OCI-LY1 (cell line): ENCODE measurements around the gene KDM7A.

ENCODE experiments used
- H2AFZ ChIP-seq: fragments of 200-600 bp; sonication (generic), shearing (Covaris generic); 2 replicates; pipeline ENCODE4 v1.6.0; 2014; ENCODE audit warnings: antibody characterized with exemption, mild to moderate bottlenecking, low read length
- H3F3A ChIP-seq: fragments of 200-600 bp; sonication (generic), shearing (Covaris generic); 2 replicates; pipeline ENCODE4 v1.6.0; 2014; ENCODE audit warnings: mild to moderate bottlenecking, antibody characterized with exemption, low read length, moderate library complexity; ENCODE audit not compliant: insufficient read depth
- H3K27ac ChIP-seq: fragments of 200-600 bp; sonication (generic); 2 replicates; pipeline ENCODE4 v1.5.1; 2014; ENCODE audit warnings: low read length, mixed run types, mild to moderate bottlenecking, low read depth; ENCODE audit not compliant: poor library complexity, severe bottlenecking
- H3K27me3 ChIP-seq: fragments of 200-600 bp; sonication (generic); 2 replicates; pipeline ENCODE4 v1.6.0; 2014; ENCODE audit warnings: antibody characterized with exemption, mild to moderate bottlenecking, low read length, moderate library complexity; ENCODE audit not compliant: insufficient read depth
- H3K36me3 ChIP-seq: fragments of 200-600 bp; sonication (generic); 2 replicates; pipeline ENCODE4 v1.6.1; 2014; ENCODE audit warnings: mild to moderate bottlenecking, antibody characterized with exemption, low read length, moderate library complexity, mixed read lengths; ENCODE audit not compliant: insufficient read depth
- H3K4me1 ChIP-seq: fragments of 200-600 bp; sonication (generic); 2 replicates; pipeline ENCODE4 v1.5.1; 2014; ENCODE audit warnings: mild to moderate bottlenecking, low read length, moderate library complexity; ENCODE audit not compliant: insufficient read depth, severe bottlenecking
- H3K4me2 ChIP-seq: fragments of 200-600 bp; sonication (generic), shearing (Covaris generic); 2 replicates; pipeline ENCODE4 v1.6.1; 2014; ENCODE audit warnings: low read length
- H3K4me3 ChIP-seq: fragments of 200-600 bp; sonication (generic); 2 replicates; pipeline ENCODE4 v1.5.1; 2014; ENCODE audit warnings: low read length, low read depth, mild to moderate bottlenecking, mixed read lengths; ENCODE audit not compliant: poor library complexity, severe bottlenecking
- H3K79me2 ChIP-seq: fragments of 200-600 bp; shearing (Covaris generic); 2 replicates; pipeline ENCODE4 v1.6.1; 2016; ENCODE audit warnings: mixed run types, low read length, mixed read lengths; ENCODE audit not compliant: insufficient read depth
- H3K9ac ChIP-seq: fragments of 200-600 bp; sonication (generic), shearing (Covaris generic); 2 replicates; pipeline ENCODE4 v1.6.1; 2014; ENCODE audit warnings: mild to moderate bottlenecking, low read length, mixed read lengths
- H3K9me2 ChIP-seq: fragments of 200-600 bp; sonication (generic), shearing (Covaris generic); 2 replicates; pipeline ENCODE4 v1.6.1; 2014; ENCODE audit warnings: low read depth, mild to moderate bottlenecking, low read length, mixed read lengths
- H3K9me3 ChIP-seq: fragments of 200-600 bp; shearing (Covaris generic); 2 replicates; pipeline ENCODE4 v1.6.1; 2014; ENCODE audit warnings: low read length, mixed read lengths
- H4K20me1 ChIP-seq: fragments of 200-600 bp; sonication (generic), shearing (Covaris generic); 2 replicates; pipeline ENCODE4 v1.6.0; 2016; ENCODE audit warnings: mild to moderate bottlenecking, low read length; ENCODE audit not compliant: insufficient read depth
- EZH2 ChIP-seq: fragments of 200-600 bp; sonication (generic), shearing (Covaris generic); IDR thresholded peaks from 2 replicates; pipeline ENCODE4 v1.8.0; 2017; ENCODE audit warnings: borderline replicate concordance, mixed run types, mild to moderate bottlenecking, antibody characterized with exemption, low read length, moderate library complexity, mixed read lengths
- TF ChIP-seq, protein P1 (sequence below): fragments of 200-600 bp; sonication (generic), shearing (Covaris generic); IDR thresholded peaks from 2 replicates; pipeline ENCODE4 v1.5.1; 2017; ENCODE audit warnings: mild to moderate bottlenecking, antibody characterized with exemption, low read length, moderate library complexity, mixed read lengths

The KDM7A gene

DNA sequence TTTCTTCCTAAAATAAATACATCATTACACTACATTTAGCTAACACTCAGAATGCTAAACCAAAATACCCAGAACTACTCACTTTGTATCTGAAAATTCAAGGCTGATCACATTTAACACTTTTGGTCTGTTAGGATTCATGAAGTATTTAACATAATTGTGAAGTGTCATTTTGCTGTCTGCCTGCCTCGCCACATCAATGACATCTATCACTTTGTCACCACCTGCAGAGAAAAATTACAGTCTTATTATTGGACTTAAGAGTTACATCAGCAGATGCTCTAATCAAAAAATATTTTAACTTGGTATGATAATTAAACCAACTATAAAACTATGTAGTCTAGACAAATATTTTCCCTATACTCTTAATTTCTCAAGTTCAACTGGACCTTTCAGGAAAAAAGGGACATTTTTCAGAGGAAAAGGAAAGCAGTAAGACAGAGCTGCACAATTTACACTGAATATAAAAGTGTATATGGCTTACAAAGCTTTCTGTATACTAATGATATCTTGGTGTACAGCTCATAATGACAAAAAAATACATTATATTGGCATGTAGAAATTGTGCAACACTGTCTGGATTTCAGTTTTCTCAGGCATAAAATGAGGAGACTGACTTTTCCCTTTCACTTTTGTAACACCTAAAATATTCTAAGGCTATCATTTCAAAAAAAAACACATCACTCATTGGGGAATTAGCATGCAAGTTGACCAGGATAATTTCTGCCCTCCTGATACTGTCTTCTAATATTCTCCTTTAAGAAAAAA, 49.2 kb downstream of the KDM7A start:
- Histone ChIP-seq H3K36me3 (no peaks in the 10 kb centered on the region), H3K4me2 (no peak overlapping the region), H3K9ac (no peak overlapping the region), H4K20me1 (no peaks in the 10 kb centered on the region), H3F3A (no peaks in the 10 kb centered on the region), H3K9me2 (no peaks in the 10 kb centered on the region), H3K27me3 (no peaks in the 10 kb centered on the region), H3K9me3 (no peaks in the 10 kb centered on the region), H3K4me1 (no peaks in the 10 kb centered on the region), H2AFZ (no peak overlapping the region), H3K27ac (no peak overlapping the region), H3K79me2 (no peaks in the 10 kb centered on the region), H3K4me3 (no peak overlapping the region)
- TF ChIP-seq, protein P1, sequence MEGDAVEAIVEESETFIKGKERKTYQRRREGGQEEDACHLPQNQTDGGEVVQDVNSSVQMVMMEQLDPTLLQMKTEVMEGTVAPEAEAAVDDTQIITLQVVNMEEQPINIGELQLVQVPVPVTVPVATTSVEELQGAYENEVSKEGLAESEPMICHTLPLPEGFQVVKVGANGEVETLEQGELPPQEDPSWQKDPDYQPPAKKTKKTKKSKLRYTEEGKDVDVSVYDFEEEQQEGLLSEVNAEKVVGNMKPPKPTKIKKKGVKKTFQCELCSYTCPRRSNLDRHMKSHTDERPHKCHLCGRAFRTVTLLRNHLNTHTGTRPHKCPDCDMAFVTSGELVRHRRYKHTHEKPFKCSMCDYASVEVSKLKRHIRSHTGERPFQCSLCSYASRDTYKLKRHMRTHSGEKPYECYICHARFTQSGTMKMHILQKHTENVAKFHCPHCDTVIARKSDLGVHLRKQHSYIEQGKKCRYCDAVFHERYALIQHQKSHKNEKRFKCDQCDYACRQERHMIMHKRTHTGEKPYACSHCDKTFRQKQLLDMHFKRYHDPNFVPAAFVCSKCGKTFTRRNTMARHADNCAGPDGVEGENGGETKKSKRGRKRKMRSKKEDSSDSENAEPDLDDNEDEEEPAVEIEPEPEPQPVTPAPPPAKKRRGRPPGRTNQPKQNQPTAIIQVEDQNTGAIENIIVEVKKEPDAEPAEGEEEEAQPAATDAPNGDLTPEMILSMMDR: no peak
- no peak for TF ChIP-seq EZH2

DNA sequence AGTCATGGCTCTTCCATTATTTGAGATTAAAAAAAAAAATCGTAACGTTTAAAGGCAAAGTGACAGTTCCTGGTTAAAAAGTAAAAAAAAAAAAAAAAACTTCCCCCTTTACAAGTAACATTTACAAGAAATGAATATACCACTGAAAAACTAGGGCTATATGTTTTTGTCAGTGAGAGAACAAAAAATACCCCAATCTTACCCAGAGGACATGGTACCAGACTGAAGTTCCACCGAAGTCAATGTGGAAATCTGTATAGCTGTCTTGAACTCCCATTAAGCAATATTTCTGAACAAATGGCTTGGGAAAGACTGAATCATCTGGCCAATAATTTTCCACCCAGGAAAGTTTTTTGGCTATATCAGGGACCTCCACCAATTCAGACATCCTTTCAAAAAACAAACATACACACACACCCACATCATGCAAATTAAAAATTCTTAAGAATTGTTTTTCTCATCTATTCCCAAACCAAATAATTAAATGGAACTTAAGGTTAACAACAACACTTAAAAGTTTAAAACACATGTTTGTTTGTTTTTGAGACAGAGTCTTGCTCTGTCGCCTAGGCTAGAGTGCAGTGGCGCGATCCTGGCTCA, 50.2 kb downstream of the KDM7A start:
- H3K36me3 ChIP-seq: no peaks in the 10 kb centered on the region
- no peaks in the 10 kb centered on the region for H3F3A ChIP-seq
- no peaks in the 10 kb centered on the region for H4K20me1 ChIP-seq
- H3K79me2 ChIP-seq: no peaks in the 10 kb centered on the region
- TF ChIP-seq EZH2: no peak
- TF ChIP-seq, protein P1: no peak
- H3K9me3 ChIP-seq: no peaks in the 10 kb centered on the region
- no peaks in the 10 kb centered on the region for H3K27me3 ChIP-seq
- H3K9ac ChIP-seq: no peak overlapping the region
- H2AFZ ChIP-seq: no peak overlapping the region
- H3K4me3 ChIP-seq: no peak overlapping the region
- no peak overlapping the region for H3K27ac ChIP-seq
- H3K9me2 ChIP-seq: no peaks in the 10 kb centered on the region
- H3K4me2 ChIP-seq: no peak overlapping the region
- H3K4me1 ChIP-seq: no peaks in the 10 kb centered on the region

DNA sequence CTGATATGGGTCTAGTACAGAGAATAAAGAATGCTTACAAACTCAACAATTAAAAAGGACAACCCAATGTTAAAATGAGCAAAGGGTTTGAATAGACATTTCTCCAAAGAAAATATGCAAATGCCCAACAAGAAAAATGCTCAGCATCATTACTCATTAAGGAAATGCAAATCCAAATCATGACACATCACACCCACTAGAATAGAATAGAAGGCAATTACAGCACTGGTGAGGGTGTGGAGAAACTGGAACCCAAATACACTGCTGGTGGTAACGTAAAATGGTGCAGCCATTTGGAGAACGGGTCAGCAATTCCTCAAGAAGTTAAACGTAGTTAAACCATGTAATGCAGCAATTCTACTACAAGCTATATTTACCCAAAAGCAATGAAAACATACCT, 53.8 kb downstream of the KDM7A start:
- no peaks in the 10 kb centered on the region for H3K27me3 ChIP-seq
- no peak overlapping the region for H3K4me3 ChIP-seq
- no peaks in the 10 kb centered on the region for H3K9me2 ChIP-seq
- no peak overlapping the region for H3K4me2 ChIP-seq
- no peak overlapping the region for H3K27ac ChIP-seq
- no peaks in the 10 kb centered on the region for H3F3A ChIP-seq
- no peaks in the 10 kb centered on the region for H4K20me1 ChIP-seq
- H3K9me3 ChIP-seq: no peaks in the 10 kb centered on the region
- no peak overlapping the region for H3K9ac ChIP-seq
- no peaks in the 10 kb centered on the region for H3K79me2 ChIP-seq
- TF ChIP-seq EZH2: no peak
- TF ChIP-seq, protein P1: no peak
- no peaks in the 10 kb centered on the region; the same call in 1 of the 2 replicates for H3K36me3 ChIP-seq
- no peaks in the 10 kb centered on the region for H3K4me1 ChIP-seq
- no peak overlapping the region for H2AFZ ChIP-seq
